ENCODE results near the gene CREBZF. TPM values are rescaled to one million over a fixed set of nuclear protein-coding genes. Genes with fewer than 3 reads are reported as not detected.

CREBZF gene
- total RNA-seq, 4 donors from 2014 or later: 15.3 to 52.3 (median 16.4) TPM

- H3K27me3 ChIP-seq: no peaks in the 10 kb centered on the region
- no peak for ATAC-seq
- H3K27ac ChIP-seq: no peak overlapping the region
- DNase-seq: no peak
- no peak for TF ChIP-seq POLR2A (IDR thresholded peaks at IDR 0.05)
- no peak for TF ChIP-seq CTCF (IDR thresholded peaks at IDR 0.05 in 4 of 5, conservative IDR thresholded peaks at IDR 0.05 in 1 of 5)
- H3K4me3 ChIP-seq: no peak overlapping the region
- intact Hi-C loops (cut with DNase I; ENCODE audit: low total_unique reads): no loop called here
- in situ Hi-C loops (cut with MboI; ENCODE audit: low sequenced_read_pairs in 4 of 4): no loop called here
- H3K9me3 ChIP-seq: no peaks in the 10 kb centered on the region
- H3K4me1 ChIP-seq: no peaks in the 10 kb centered on the region
- no peaks in the 10 kb centered on the region for H3K36me3 ChIP-seq
Observed at GRCh38 chr11:85705800-85706199, 40.9 kb upstream of the CREBZF start.

- no peak for ATAC-seq
- intact Hi-C loops (cut with DNase I; ENCODE audit: low total_unique reads): no loop called here
- no peak overlapping the region for H3K27ac ChIP-seq
Observed at GRCh38 chr11:85704967-85705366, 40.0 kb upstream of the CREBZF start.

GRCh38 chr11:85699957-85700741 lies 35.2 kb upstream of the CREBZF start:
- TF ChIP-seq CTCF (IDR thresholded peaks at IDR 0.05 in 4 of 5, conservative IDR thresholded peaks at IDR 0.05 in 1 of 5) (no peak), POLR2A (IDR thresholded peaks at IDR 0.05) (no peak)
- intact Hi-C loops (cut with DNase I; ENCODE audit: low total_unique reads) (loop anchor here (10.0 kb wide), 1 partner anchor 115 kb away; the partner anchor contains the start of gene SYTL2), in situ Hi-C loops (cut with MboI; ENCODE audit: low sequenced_read_pairs in 4 of 4) (no loop called here)
- Histone ChIP-seq H3K9me3 (no peaks in the 10 kb centered on the region), H3K4me3 (no peak overlapping the region), H3K36me3 (no peaks in the 10 kb centered on the region), H3K4me1 (no peaks in the 10 kb centered on the region), H3K27me3 (no peaks in the 10 kb centered on the region), H3K27ac (no peak overlapping the region)
- ATAC-seq (no peak), DNase-seq (no peak)

More at GRCh38 chr11:85704967-85705366, 40.0 kb upstream of the CREBZF start:
- Histone ChIP-seq H3K9me3 (no peaks in the 10 kb centered on the region), H3K27me3 (no peaks in the 10 kb centered on the region), H3K4me1 (no peaks in the 10 kb centered on the region), H3K36me3 (no peaks in the 10 kb centered on the region), H3K4me3 (no peak overlapping the region)
- no peak for DNase-seq
- TF ChIP-seq POLR2A (IDR thresholded peaks at IDR 0.05): no peak
- TF ChIP-seq CTCF (IDR thresholded peaks at IDR 0.05 in 4 of 5, conservative IDR thresholded peaks at IDR 0.05 in 1 of 5): no peak
- in situ Hi-C loops (cut with MboI; ENCODE audit: low sequenced_read_pairs in 4 of 4): no loop called here

GRCh38 chr11:85698195-85698594 lies 33.3 kb upstream of the CREBZF start:
- DNase-seq (no peak), ATAC-seq (no peak)
- intact Hi-C loops (cut with DNase I; ENCODE audit: low total_unique reads) (loop anchor here (10.0 kb wide), 1 partner anchor 117 kb away; the partner anchor contains the start of gene SYTL2), in situ Hi-C loops (cut with MboI; ENCODE audit: low sequenced_read_pairs in 4 of 4) (no loop called here)
- Histone ChIP-seq H3K4me3 (no peak overlapping the region), H3K27me3 (no peaks in the 10 kb centered on the region), H3K27ac (no peak overlapping the region), H3K9me3 (no peaks in the 10 kb centered on the region), H3K36me3 (no peaks in the 10 kb centered on the region), H3K4me1 (no peaks in the 10 kb centered on the region)
- TF ChIP-seq POLR2A (IDR thresholded peaks at IDR 0.05): no peak
- no peak for TF ChIP-seq CTCF (IDR thresholded peaks at IDR 0.05 in 4 of 5, conservative IDR thresholded peaks at IDR 0.05 in 1 of 5)
